Hematopoietic multipotent progenitor cell treated with erythropoietin and hydrocortisone succinate and interleukin-3 and kit ligand, for 6 days (in vitro differentiated cells): ENCODE data around the gene SHISA9.
"Not testable (repeated sequence)": the region's sequence is repeated elsewhere in the genome, so short reads cannot be mapped to it uniquely, and the experiment has no call there.

Experiments
- DNase-seq: peaks from one replicate; pipeline ENCODE4 v3.0.0-alpha.2; 2015

Gene SHISA9

DNA sequence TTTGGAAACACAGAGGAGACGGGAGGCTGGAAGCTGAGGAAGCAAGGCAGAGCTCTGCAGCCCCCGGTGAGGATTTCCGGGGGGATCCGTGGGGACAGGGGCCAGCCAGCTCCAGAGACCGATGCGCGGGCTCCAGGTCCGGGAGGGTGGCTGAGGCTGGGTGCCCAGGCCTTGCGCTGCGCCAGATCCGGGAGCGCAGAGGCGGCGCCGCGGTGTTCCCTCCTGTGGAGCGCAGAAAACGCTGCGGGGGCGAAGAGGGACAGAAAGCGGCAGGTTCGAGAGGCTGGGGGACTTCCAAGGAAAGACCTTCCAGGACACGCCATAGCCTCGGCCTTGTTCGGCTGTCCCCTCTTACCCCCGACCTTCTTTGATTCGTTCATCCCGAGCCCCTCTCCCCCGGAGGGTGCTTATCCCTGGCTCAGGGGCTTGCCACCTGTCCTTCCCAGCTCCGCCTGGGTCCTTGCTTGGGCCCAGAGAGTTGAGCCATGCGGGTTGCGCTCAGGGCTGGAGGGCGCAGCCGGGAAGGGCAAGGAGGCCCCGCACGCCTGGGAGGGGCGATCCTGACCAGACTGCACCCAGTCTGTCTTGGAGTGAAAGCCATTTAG lies 697 bp upstream of the SHISA9 start:
- no peak for DNase-seq

GRCh38 chr16:12901204-12901596 lies 198 bp upstream of the SHISA9 start:
- no peak for DNase-seq

- DNase-seq, result no peak
Measured at GRCh38 chr16:12902511-12903372, 1.3 kb downstream of the SHISA9 start.

DNA sequence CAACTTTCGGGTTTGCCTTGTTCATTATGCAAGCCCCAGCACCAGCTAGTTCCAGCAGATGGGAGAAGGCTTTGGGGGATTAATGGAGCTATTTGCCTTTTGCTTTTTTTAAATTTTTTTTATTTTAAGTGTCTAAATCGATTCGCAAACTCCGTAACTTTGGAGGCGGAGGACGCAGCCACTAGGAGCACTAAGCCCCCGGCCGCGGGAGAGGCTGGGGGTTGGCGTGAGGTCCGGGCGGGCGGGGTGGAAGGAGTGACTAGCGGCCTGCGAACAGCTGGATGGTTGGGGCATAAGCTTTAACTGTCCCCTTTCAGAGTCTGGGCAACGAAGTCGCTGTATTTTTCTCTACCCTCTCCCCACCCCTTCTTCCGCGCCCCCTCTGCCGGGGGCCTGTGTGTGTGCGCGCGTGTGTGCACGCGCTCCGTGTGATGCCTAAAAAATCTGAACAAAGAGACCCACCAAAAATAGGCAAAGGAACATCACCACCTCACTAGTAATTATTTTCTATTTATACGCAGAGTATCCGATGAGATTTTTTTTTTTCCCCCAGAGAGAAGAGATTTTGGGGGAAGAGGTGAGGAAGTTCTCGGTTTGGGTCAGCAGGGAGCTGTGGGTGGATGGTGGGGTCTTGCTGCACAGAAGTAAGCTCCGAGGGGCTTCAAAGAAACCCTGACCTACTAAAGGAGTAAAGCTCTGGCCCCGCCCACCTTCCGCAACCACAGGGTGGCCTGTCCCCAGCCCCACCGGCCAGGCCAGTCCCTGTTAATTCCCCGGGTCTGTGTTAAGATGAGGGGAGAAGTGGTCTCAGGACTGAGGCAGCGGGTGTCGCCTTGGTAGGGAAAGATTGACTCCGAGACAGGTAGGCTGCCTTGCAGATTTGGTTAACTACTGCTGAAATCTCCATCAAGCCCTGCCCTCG lies 2.3 kb downstream of the SHISA9 start:
- DNase-seq, result no peak

- DNase-seq, result no peak
Measured at GRCh38 chr16:12904329-12904671, 2.9 kb downstream of the SHISA9 start.

DNA sequence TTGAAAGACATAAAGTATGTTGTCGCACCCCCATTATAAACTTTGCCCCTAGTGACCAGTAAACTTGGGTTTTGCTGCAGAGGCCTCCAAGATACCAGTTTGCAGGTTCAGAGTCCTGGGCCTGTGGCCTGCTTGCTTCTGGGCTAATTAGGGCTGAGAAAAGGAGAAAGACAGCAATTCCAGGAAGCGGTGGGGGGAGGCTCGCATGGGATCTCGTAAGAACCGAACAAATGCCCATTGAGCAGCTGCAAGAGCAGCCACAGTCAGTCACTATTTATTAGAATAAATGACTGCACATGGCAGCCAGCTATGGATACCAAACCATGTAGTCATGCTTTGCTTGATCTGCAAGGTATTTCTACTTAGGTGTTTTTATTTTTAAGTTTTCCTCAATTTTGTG lies 4.9 kb downstream of the SHISA9 start:
- no peak for DNase-seq

- no peak for DNase-seq
Measured at GRCh38 chr16:12906765-12907516, 5.5 kb downstream of the SHISA9 start.

GRCh38 chr16:12907670-12908233 lies 6.4 kb downstream of the SHISA9 start:
- DNase-seq, result peak; percentile 41

- no peak for DNase-seq
Measured at GRCh38 chr16:12917246-12917645, 15.8 kb downstream of the SHISA9 start.

GRCh38 chr16:12917653-12918052 lies 16.3 kb downstream of the SHISA9 start:
- DNase-seq, result no peak

DNA sequence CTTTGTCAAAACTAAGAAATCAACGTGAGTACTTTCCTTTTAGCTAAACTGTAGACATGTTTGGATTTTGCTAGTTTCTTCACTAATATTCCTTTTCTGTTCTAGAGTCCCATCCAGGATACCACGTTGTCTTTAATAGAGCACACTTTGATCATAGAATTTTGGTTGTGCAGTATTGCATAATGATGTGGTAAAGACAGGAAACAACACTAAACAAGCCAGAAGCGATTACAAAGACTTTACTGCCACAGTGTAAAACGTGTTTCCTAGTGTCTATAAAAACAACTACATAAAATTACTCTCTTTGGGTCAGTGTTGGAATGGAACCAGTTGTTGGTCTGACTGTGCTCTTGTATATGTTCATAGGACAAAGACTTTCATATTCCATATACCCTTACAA lies 19.3 kb downstream of the SHISA9 start:
- DNase-seq, result no peak

DNA sequence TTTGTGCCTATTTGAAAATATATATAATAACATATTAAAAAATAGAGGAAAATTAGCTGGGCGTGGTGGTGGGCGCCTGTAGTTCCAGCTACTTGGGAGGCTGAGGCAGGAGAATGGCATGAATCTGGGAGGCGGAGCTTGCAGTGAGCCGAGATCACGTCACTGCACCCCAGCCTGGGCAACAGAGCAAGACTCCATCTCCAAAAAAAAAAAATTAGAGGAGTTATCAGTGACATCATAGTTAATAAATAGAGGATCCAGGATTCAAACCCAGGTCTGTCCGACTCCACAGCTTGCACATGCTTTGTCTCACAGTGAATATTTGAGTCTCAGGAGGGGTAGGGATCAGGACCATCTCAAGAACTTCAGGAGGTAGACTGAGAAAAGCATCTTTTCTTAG lies 22.2 kb downstream of the SHISA9 start:
- not testable (repeated sequence) for DNase-seq

DNA sequence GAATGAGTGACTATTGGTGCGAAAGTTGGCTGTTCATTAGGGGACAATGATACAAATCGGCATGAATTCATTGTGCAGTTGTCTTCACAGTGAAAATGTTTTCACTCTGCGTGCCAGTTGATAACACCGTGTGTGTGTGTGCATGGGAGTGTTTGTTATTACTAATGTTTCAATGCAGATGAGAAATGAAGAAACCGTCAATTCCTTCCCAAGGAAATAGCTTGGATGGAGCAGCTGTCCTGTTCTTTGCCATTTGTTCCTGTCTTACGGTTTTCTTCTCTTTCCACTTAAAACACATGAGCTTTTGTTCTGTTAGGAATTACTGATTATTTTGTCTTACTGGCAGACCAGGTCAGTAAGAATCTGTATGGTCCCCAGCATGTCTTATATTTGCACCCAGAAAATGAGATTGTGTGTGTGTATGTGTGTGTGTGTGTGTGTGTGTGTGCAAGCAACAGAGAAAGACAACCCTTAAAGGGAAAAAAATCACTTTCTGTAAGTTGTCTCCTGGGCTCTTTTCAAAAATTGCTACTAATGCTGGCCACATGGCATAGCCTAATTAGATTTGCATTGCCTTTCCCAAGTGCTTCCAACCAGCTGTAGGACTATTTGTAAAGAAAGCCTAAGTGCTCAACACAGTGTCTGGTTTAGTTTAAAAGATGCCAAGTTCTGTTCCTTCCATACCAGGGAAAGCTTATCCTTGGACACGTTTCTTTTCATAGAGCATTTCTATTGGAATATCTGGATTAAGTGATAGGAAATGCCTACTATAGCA lies 23.8 kb downstream of the SHISA9 start:
- DNase-seq, result no peak

DNA sequence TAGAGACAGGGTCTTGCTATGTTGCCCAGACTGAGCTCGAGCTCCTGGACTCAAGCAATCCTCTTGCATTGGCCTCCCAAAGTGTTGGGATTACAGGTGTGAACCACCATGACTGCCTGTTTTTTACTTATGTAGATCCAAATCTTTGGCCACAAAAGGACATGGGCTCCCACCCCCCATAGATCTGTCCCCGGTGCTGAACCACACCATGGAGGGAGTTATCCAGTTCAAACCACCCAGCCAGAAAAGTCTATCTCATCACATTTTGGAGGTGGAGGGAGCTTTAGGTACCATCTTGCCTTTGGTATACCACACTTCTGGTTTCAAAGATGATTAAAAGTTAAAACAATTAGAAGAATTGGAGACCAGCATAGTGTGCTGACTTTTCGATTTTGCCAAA lies 26.2 kb downstream of the SHISA9 start:
- no peak for DNase-seq

DNA sequence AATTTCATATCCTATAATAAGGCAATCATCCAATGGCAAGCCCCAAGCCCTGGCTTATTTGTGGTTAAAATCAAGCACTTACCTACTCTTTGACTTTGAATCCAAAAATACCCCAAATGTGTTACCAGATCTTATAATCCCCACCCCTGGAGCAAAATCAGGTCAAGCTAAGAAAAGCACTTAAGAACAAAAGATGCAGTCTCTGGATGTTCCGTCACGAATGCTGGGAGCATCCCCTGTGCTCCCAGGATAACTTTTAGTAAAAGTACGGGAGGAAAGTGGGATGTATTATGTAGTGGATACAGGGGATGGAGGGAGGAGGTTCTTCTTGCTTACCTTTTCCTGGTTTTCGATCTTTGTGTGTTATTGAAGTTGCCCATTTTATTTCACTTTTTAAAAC lies 29.5 kb downstream of the SHISA9 start:
- DNase-seq, result no peak

DNA sequence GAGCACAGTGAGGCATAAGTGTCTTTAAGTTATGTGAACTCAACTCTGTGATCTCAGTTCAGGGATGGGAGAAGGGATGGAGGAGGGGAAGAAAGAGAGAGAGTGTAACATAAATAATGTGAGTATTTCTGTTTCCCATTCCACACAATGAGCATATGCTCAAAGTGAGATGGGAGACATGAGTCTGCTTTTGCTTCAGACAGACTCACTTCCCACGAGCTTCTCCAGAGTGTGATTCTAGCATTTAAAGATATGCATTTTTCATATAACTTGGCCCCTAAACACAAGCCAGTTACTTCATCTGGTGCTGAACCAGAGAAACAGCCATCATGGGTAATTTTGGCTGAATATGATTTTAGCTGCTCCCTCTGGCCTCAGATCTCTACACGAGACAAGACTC lies 35.0 kb downstream of the SHISA9 start:
- DNase-seq, result no peak

GRCh38 chr16:12941896-12942295 lies 40.5 kb downstream of the SHISA9 start:
- DNase-seq, result no peak

DNA sequence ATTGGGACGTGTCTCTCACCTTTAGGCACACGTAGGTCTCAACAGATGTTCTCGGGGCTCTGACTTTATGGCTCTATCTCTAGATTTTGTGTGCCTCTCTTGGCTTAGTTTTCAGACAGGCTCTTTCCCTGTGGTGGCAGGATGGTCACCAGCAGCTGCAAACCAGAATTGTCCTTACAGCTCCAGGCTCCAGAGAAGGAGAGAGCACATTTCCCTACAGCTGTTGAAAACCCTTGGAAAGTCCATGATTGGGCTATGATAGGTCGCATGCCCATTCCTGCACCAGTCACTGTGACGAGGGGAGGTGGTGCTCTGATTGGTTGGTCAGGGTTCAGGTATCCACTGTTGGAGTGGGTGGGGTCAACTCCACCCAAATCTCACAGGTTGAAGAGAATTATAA lies 41.5 kb downstream of the SHISA9 start:
- no peak for DNase-seq

DNA sequence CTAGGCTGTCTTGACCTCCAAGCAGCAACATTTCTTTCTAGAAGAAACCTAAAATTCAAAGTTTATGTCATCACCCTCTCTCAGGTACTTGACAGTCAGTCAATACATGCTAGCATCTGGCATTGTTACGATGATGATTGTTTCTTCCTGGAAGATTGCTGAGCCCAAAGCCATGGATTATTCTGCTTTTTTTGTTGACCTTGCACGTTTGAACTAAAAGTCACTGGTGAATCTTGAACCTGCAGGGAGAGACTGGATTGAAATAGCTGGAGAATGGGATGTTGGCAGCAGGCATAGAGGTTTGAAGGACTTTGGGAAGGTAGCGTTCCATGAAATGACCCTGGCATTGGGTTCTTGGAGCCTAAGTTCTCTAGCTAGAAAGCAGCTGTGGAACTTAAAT lies 42.9 kb downstream of the SHISA9 start:
- DNase-seq, result no peak

- DNase-seq, result no peak
Measured at GRCh38 chr16:12951392-12951791, 50.0 kb downstream of the SHISA9 start.

DNA sequence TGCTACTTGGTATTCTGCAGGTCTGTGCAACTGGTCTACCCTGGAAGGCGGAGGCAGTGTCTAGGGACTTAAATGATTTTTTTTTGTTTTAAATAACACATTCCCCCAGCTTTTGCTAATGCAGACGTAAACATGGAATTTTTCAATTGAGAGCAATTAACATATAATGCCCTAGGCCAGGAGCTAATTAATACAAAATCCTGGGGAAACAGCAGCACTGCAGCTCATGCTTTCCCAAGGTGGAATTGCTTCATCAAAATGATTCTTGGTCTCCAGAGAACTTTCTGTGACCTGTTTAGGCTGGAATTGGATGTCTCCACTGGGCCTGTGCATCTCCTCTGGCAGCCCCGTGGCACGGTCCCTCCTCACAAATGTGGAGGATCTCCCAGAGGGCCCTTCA lies 50.6 kb downstream of the SHISA9 start:
- DNase-seq, result no peak

- no peak for DNase-seq
Measured at GRCh38 chr16:12958366-12958765, 57.0 kb downstream of the SHISA9 start.
